HepG2 (cell line): ENCODE measurements around the gene CTDP1.

ENCODE experiments used
- BRF2 ChIP-seq: sonication (generic); formaldehyde crosslinking; IDR thresholded peaks from 2 replicates; pipeline ENCODE4 v1.8.1; 2022; ENCODE audit warnings: mild to moderate bottlenecking, missing genetic modification reagents
- ZBTB10 ChIP-seq: sonication (generic); formaldehyde crosslinking; IDR thresholded peaks from 2 replicates; pipeline ENCODE4 v1.4.0; 2020; ENCODE audit warnings: missing genetic modification reagents, borderline replicate concordance

GRCh38 chr18:79742076-79742475 lies 62.5 kb downstream of the CTDP1 start:
- TF ChIP-seq BRF2 (CRISPR knock-in tag) (no peak), ZBTB10 (CRISPR knock-in tag) (no peak)
